Suprapubic skin (tissue), 4 donors: Measurements from ENCODE around the gene FBH1.

Experiments used
- EP300 ChIP-seq: sonication (generic); formaldehyde crosslinking; IDR thresholded peaks from one replicate; pipeline ENCODE4 v1.6.1; 2017; ENCODE audit warnings: antibody characterized with exemption
- POLR2A ChIP-seq, 2 donors: fragments of 450-650 bp; IDR thresholded peaks; one replicate each; pipeline ENCODE4 v1.6.1; 2017; ENCODE audit warnings: antibody characterized with exemption in 2 of 2, mild to moderate bottlenecking in 2 of 2, moderate library complexity in 2 of 2
- POLR2AphosphoS5 ChIP-seq, 3 donors: sonication (generic); formaldehyde crosslinking; IDR thresholded peaks; one replicate each; pipeline ENCODE4 v1.6.1; 2017; ENCODE audit warnings: antibody characterized with exemption in 3 of 3
- TF ChIP-seq, protein P1 (sequence below), 2 donors: fragments of 200-600 bp in 1 of 2; fragments of 450-650 bp in 1 of 2; sonication (generic) in 1 of 2; IDR thresholded peaks; one replicate each; pipeline ENCODE4 v1.5.1; 2016 to 2019; ENCODE audit warnings: antibody characterized with exemption in 2 of 2, mild to moderate bottlenecking in 1 of 2, moderate library complexity in 1 of 2

DNA sequence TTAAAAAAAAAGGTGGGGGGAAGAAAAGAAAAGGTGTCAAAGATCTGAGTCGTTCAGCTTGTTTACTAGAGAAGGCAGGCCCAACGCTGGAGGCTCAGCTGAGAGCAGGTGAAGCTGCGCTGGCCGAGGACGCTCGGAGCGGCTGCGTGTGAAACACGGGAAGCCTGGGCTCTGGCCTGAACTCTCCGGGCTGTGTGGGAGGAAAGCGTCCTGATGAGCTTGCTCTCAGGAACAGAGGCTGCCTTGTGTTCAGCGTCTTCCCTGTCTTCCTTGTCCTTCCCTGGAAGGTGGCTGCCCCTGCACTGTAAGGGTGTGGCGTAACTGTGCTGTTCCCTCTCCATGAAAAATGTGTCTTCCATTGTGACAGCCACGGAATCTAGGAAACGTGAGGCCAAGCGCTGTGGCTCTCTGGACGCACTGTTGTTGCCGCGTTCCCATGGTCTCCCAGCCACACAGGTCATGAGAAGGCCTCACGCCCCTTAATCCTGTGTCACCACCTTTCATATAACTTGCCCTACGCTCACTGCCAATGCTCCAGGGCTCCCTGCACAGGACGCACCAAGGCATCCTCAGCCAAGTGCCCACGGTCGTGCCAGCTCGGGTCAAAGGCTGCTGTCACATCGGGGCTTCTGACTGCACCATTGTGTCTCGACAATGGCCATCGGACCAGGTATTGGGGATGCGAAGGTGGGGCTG, 71.5 kb downstream of the FBH1 start:
- TF ChIP-seq POLR2A (IDR thresholded peaks at IDR 0.05) (no peak), EP300 (no peak), POLR2AphosphoS5 (IDR thresholded peaks at IDR 0.05) (no peak)
- TF ChIP-seq, protein P1, sequence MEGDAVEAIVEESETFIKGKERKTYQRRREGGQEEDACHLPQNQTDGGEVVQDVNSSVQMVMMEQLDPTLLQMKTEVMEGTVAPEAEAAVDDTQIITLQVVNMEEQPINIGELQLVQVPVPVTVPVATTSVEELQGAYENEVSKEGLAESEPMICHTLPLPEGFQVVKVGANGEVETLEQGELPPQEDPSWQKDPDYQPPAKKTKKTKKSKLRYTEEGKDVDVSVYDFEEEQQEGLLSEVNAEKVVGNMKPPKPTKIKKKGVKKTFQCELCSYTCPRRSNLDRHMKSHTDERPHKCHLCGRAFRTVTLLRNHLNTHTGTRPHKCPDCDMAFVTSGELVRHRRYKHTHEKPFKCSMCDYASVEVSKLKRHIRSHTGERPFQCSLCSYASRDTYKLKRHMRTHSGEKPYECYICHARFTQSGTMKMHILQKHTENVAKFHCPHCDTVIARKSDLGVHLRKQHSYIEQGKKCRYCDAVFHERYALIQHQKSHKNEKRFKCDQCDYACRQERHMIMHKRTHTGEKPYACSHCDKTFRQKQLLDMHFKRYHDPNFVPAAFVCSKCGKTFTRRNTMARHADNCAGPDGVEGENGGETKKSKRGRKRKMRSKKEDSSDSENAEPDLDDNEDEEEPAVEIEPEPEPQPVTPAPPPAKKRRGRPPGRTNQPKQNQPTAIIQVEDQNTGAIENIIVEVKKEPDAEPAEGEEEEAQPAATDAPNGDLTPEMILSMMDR (IDR thresholded peaks at IDR 0.05), result no peak
